ENCODE measurements around the gene GDF10. TPM values are rescaled to one million over a fixed set of nuclear protein-coding genes. Genes with fewer than 3 reads are reported as not detected.

GDF10 gene
- total RNA-seq, 2 experiments from 2014 or later, result 1.4 to 1.5 TPM

- Mint-ChIP-seq H3K36me3 (ENCODE audit: low read depth) (no peaks in the 10 kb centered on the region), H3K4me1 (ENCODE audit: low read depth) (peaks cover 25% of the 10 kb centered on the region), H3K9me3 (no peaks in the 10 kb centered on the region), H3K27ac (no peak overlapping the region), H3K4me3 (no peak overlapping the region), H3K27me3 (no peaks in the 10 kb centered on the region)
- intact Hi-C loops (cut with micrococcal nuclease), result no loop called here
- TF ChIP-seq CTCF (IDR thresholded peaks at IDR 0.05), result no peak
- no peak for ATAC-seq
- CTCF ChIA-PET, result interaction anchor here (1.1 to 1.3 kb wide), 2 partner anchors 9 to 24 kb away, joined by 3 read pairs; no protein-coding TSS in a partner anchor
- POLR2A ChIA-PET, result no interaction called here
- no peak for DNase-seq
These were observed 12.2 kb upstream of the GDF10 start for GRCh38 chr10:47287805-47288204.

GRCh38 chr10:47288236-47288635, 11.8 kb upstream of the GDF10 start:
- ATAC-seq (no peak), DNase-seq (no peak)
- intact Hi-C loops (cut with micrococcal nuclease), result no loop called here
- CTCF ChIA-PET, result interaction anchor here (1.1 to 1.7 kb wide), 2 partner anchors 8 to 24 kb away, joined by 3 to 6 read pairs; no protein-coding TSS in a partner anchor
- H3K9me3 Mint-ChIP-seq, result no peaks in the 10 kb centered on the region
- no peaks in the 10 kb centered on the region for H3K27me3 Mint-ChIP-seq
- no peaks in the 10 kb centered on the region for H3K36me3 Mint-ChIP-seq (ENCODE audit: low read depth)
- POLR2A ChIA-PET, result no interaction called here
- no peak overlapping the region for H3K27ac Mint-ChIP-seq
- no peak for TF ChIP-seq CTCF (IDR thresholded peaks at IDR 0.05)
- H3K4me1 Mint-ChIP-seq (ENCODE audit: low read depth), result peaks cover 25% of the 10 kb centered on the region
- no peak overlapping the region for H3K4me3 Mint-ChIP-seq

- intact Hi-C loops (cut with micrococcal nuclease), result no loop called here
- POLR2A ChIA-PET, result interaction anchor here (1.4 kb wide), 1 partner anchor 15 kb away, joined by 3 read pairs; no protein-coding TSS in a partner anchor
- CTCF ChIA-PET, result interaction anchor here (1.3 to 1.7 kb wide), 2 partner anchors 23 to 241 kb away, joined by 5 to 6 read pairs; no protein-coding TSS in a partner anchor
- no peak overlapping the region for H3K27ac Mint-ChIP-seq
- no peaks in the 10 kb centered on the region for H3K27me3 Mint-ChIP-seq
- DNase-seq, result no peak
- H3K4me1 Mint-ChIP-seq (ENCODE audit: low read depth), result peaks cover 25% of the 10 kb centered on the region
- ATAC-seq, result no peak
- H3K36me3 Mint-ChIP-seq (ENCODE audit: low read depth), result no peaks in the 10 kb centered on the region
- no peak for TF ChIP-seq CTCF (IDR thresholded peaks at IDR 0.05)
- no peaks in the 10 kb centered on the region for H3K9me3 Mint-ChIP-seq
- H3K4me3 Mint-ChIP-seq, result no peak overlapping the region
These were observed 11.0 kb upstream of the GDF10 start for GRCh38 chr10:47288916-47289495.

GRCh38 chr10:47289921-47290320, 10.1 kb upstream of the GDF10 start:
- DNase-seq, result no peak
- POLR2A ChIA-PET, result interaction anchor here (1.4 kb wide), 1 partner anchor 16 kb away, joined by 3 read pairs; no protein-coding TSS in a partner anchor
- Mint-ChIP-seq H3K36me3 (ENCODE audit: low read depth) (no peaks in the 10 kb centered on the region), H3K9me3 (no peaks in the 10 kb centered on the region), H3K27me3 (no peaks in the 10 kb centered on the region), H3K4me1 (ENCODE audit: low read depth) (peaks cover 21% of the 10 kb centered on the region), H3K4me3 (no peak overlapping the region), H3K27ac (no peak overlapping the region)
- CTCF ChIA-PET, result interaction anchor here (1.3 kb wide), 1 partner anchor 242 kb away, joined by 5 read pairs; no protein-coding TSS in a partner anchor
- no peak for ATAC-seq
- intact Hi-C loops (cut with micrococcal nuclease), result no loop called here
- no peak for TF ChIP-seq CTCF (IDR thresholded peaks at IDR 0.05)

GRCh38 chr10:47290338-47290737, 9.7 kb upstream of the GDF10 start:
- Mint-ChIP-seq H3K27ac (no peak overlapping the region), H3K36me3 (ENCODE audit: low read depth) (no peaks in the 10 kb centered on the region), H3K4me1 (ENCODE audit: low read depth) (peaks cover 18% of the 10 kb centered on the region), H3K9me3 (no peaks in the 10 kb centered on the region), H3K27me3 (peaks cover 1% of the 10 kb centered on the region), H3K4me3 (no peak overlapping the region)
- intact Hi-C loops (cut with micrococcal nuclease), result no loop called here
- ChIA-PET POLR2A (interaction anchor here (1.4 kb wide), 1 partner anchor 16 kb away, joined by 3 read pairs; no protein-coding TSS in a partner anchor), CTCF (no interaction called here)
- no peak for DNase-seq
- ATAC-seq, result no peak
- no peak for TF ChIP-seq CTCF (IDR thresholded peaks at IDR 0.05)
